ENCODE data around the gene C4orf50.
"Not testable (repeated sequence)": the region's sequence is repeated elsewhere in the genome, so short reads cannot be mapped to it uniquely, and the experiment has no call there.

Gene C4orf50

DNA sequence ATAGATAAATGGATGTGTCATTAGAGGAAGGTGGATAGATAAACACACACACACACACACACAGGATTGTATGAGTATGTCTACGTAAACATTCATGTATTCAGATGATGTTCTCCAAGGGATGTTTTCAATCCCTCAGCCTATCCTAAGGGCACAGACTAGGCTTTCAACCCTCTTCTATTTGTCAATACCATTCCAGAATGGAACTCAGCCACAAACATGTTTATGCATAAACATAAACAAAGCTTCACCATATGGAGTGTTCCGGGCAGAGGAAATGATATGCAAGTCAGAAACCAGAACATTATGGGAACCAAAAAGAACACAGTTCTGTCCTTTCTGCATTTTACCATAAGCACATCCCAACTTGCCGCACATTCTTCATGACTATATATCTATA is 150.4 kb downstream of the C4orf50 start:
- no peak for TF ChIP-seq CTCF (IDR thresholded peaks at IDR 0.05; ENCODE audit: low read depth, low read length, missing control alignments)
- no peak overlapping the region for H3K4me3 ChIP-seq (replicated peaks; ENCODE audit: low read depth, low read length)
- DNase-seq (ENCODE audit: extremely low read depth, low read depth) = no peak

DNA sequence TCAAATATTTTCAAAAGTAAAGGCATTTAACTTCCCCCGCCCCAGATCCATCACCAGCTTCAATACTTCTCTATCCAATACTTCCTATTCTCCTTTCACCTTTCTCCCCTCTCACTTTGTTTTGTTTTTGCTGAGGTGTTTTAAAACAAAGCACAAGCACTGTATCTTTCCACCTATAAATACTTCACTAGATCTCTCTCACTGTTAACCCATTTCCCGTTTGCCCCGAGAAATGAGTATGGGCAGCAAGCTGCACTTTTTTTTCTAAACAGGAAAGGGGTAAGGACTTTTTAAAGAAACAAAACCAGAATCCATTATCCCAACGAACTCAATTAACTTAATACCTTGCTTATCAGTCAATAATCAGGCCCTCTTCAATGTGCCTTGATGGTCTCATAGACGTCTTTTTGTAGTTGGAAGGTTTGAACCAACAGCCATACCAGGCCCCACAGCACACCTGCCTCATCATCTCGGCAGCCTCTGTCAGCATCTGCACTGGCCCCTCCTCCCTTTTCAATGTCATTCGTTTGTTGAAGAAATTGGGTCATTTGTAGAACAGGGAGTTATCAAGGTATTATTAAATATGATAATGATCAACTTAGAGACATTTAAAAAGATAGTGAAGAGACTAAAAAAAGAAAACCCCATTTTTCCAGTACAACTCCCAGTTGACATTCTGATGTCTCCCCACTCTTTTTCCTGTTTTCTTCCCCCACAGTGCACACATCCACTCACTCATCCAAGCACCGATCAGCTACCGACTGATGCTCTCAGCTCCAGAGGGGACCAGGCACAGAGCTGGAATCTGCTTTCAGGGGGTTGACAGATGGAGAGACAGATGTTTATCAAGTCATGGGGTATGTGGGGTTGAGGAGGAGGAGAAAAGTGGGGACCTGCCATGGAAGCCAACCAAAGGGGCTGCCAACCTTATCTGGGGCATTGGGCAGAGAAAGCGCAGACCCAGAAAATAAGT is 151.1 kb downstream of the C4orf50 start:
- DNase-seq (ENCODE audit: extremely low read depth, low read depth) = no peak
- no peak overlapping the region for H3K4me3 ChIP-seq (replicated peaks; ENCODE audit: low read depth, low read length)
- no peak for TF ChIP-seq CTCF (IDR thresholded peaks at IDR 0.05; ENCODE audit: low read depth, low read length, missing control alignments)

DNA sequence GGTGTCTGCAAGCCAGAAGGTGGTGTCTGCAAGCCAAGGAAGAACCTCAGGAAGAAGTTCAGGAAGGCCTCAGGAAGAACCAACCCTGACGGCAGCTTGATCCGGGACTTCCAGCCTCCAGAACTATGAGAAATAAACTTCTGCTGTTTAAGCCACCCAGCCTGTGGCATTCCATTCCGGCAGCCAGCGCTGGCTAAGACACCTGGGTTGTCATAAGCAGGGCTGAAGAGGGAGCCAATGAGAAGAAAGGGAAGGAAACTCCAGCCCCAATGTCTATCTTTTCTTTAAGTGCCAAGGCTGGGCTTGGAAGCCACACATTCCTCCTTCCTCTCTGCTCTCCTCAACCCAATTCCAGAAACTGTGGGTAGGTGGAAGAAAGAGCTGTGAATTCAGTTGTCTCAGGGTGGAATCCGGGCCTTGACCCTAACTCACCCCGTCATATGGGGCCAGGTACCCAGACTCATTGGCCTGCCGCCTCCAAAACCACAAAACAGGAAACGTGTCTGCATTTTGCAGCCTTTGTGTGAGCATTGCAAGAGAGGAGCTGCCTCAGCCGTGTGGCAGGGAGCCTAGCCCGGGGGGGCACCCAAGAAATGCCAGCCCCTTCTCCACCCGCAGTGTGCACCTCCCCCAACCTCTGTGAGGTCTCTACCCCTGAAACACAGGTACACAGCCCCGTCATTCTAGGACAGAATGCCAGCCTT is 152.2 kb downstream of the C4orf50 start:
- TF ChIP-seq CTCF (IDR thresholded peaks at IDR 0.05; ENCODE audit: low read depth, low read length, missing control alignments) = no peak
- no peak overlapping the region for H3K4me3 ChIP-seq (replicated peaks; ENCODE audit: low read depth, low read length)
- DNase-seq (ENCODE audit: extremely low read depth, low read depth) = no peak

DNA sequence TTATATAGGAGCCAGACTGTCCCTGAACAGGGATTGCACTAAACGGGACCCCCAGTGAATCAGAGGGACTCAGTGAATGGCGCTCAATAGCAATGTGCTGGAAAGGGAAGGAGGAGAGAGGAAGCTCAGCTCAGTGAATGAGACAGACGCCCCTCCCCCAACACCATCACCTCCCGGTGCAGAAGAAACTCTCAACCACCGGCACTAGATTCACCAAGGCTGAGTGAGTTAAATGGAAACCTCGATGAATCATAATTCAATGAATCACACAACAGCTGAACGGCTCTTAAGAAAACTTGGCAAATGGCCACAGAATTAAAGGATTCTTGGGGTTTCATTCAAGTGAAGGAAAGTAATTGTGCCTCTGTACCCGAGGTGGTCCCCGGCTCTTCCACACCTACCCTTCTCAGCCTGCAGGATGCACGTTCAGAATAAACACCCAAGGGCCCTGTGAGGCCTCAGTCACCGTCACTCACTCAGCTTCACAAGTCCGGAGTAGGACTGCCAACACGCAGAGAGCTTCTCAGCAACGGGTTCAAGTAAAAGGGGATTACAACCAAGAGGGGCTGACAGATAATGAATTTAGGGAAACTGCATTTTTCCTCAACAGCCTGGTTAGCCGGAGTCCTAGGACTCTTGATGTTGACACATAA is 154.6 kb downstream of the C4orf50 start:
- DNase-seq (ENCODE audit: extremely low read depth, low read depth) = peak; percentile 51
- TF ChIP-seq CTCF (IDR thresholded peaks at IDR 0.05; ENCODE audit: low read depth, low read length, missing control alignments) = no peak
- no peak overlapping the region for H3K4me3 ChIP-seq (replicated peaks; ENCODE audit: low read depth, low read length)

- DNase-seq (ENCODE audit: extremely low read depth, low read depth) = no peak
- H3K4me3 ChIP-seq (replicated peaks; ENCODE audit: low read depth, low read length) = no peak overlapping the region
- no peak for TF ChIP-seq CTCF (IDR thresholded peaks at IDR 0.05; ENCODE audit: low read depth, low read length, missing control alignments)
Measured at GRCh38 chr4:5858020-5858769, 160.0 kb downstream of the C4orf50 start.

- no peak for DNase-seq (ENCODE audit: extremely low read depth, low read depth)
- TF ChIP-seq CTCF (IDR thresholded peaks at IDR 0.05; ENCODE audit: low read depth, low read length, missing control alignments) = no peak
- H3K4me3 ChIP-seq (replicated peaks; ENCODE audit: low read depth, low read length) = no peak overlapping the region
Measured at GRCh38 chr4:5857199-5857598, 161.0 kb downstream of the C4orf50 start.

GRCh38 chr4:5856362-5856761 is 161.9 kb downstream of the C4orf50 start:
- not testable (repeated sequence) for H3K4me3 ChIP-seq (replicated peaks; ENCODE audit: low read depth, low read length); DNase-seq (ENCODE audit: extremely low read depth, low read depth)

All from HFF-Myc (cell line).